Activated naive CD4-positive, alpha-beta T cell treated with anti-CD3 and anti-CD28 coated beads, Interleukin-2, amount 50 U/mL, for 24 hours (primary cell): ENCODE measurements around the gene RPS2.
A peak's percentile ranks its signal among the peaks of the same experiment; 100 is the strongest.
"Not testable (repeated sequence)": the region's sequence is repeated elsewhere in the genome, so short reads cannot be mapped to it uniquely, and the experiment has no call there.

Experiments
- H3K27ac Mint-ChIP-seq: one replicate; pipeline ENCODE4 v1.8.0; 2021; ENCODE audit warnings: mild to moderate bottlenecking, mixed read lengths
- H3K27me3 Mint-ChIP-seq: one replicate; pipeline ENCODE4 v1.8.0; 2021; ENCODE audit warnings: mixed read lengths
- H3K36me3 Mint-ChIP-seq: one replicate; pipeline ENCODE4 v1.8.0; 2021; ENCODE audit warnings: mixed read lengths
- H3K4me1 Mint-ChIP-seq: one replicate; pipeline ENCODE4 v1.8.0; 2021; ENCODE audit warnings: mixed read lengths
- H3K4me3 Mint-ChIP-seq: one replicate; pipeline ENCODE4 v1.8.0; 2021; ENCODE audit warnings: mild to moderate bottlenecking, mixed read lengths
- H3K9me3 Mint-ChIP-seq: one replicate; pipeline ENCODE4 v1.8.0; 2021; ENCODE audit warnings: mixed read lengths

RPS2 gene

GRCh38 chr16:1963806-1964505 is 670 bp downstream of the RPS2 start:
- H3K27me3 Mint-ChIP-seq: no peaks in the 10 kb centered on the region
- H3K27ac Mint-ChIP-seq: peak overlapping the region; percentile 98
- H3K4me3 Mint-ChIP-seq: peak overlapping the region; percentile 94
- peaks cover 34% of the 10 kb centered on the region for H3K4me1 Mint-ChIP-seq
- no peaks in the 10 kb centered on the region for H3K9me3 Mint-ChIP-seq
- peaks cover 22% of the 10 kb centered on the region for H3K36me3 Mint-ChIP-seq

GRCh38 chr16:1962161-1963153 is 2.2 kb downstream of the RPS2 start:
- H3K4me1 Mint-ChIP-seq: peaks cover 34% of the 10 kb centered on the region
- H3K27me3 Mint-ChIP-seq, H3K9me3 Mint-ChIP-seq: not testable (repeated sequence)
- H3K4me3 Mint-ChIP-seq: peak overlapping the region; percentile 94
- peak overlapping the region; percentile 98 for H3K27ac Mint-ChIP-seq
- H3K36me3 Mint-ChIP-seq: peaks cover 22% of the 10 kb centered on the region

GRCh38 chr16:1961651-1962067 is 3.0 kb downstream of the RPS2 start:
- no peaks in the 10 kb centered on the region for H3K9me3 Mint-ChIP-seq
- H3K4me1 Mint-ChIP-seq: peaks cover 34% of the 10 kb centered on the region
- peak overlapping the region; percentile 98 for H3K27ac Mint-ChIP-seq
- no peaks in the 10 kb centered on the region for H3K27me3 Mint-ChIP-seq
- peaks cover 22% of the 10 kb centered on the region for H3K36me3 Mint-ChIP-seq
- peak overlapping the region; percentile 94 for H3K4me3 Mint-ChIP-seq

- Mint-ChIP-seq H3K27ac (peak overlapping the region; percentile 92), H3K4me1 (peaks cover 34% of the 10 kb centered on the region), H3K27me3 (no peaks in the 10 kb centered on the region), H3K36me3 (peaks cover 22% of the 10 kb centered on the region), H3K4me3 (peak overlapping the region; percentile 94), H3K9me3 (no peaks in the 10 kb centered on the region)
Measured at GRCh38 chr16:1960665-1961630, 3.7 kb downstream of the RPS2 start.

- no peaks in the 10 kb centered on the region for H3K9me3 Mint-ChIP-seq
- peaks cover 19% of the 10 kb centered on the region for H3K36me3 Mint-ChIP-seq
- H3K4me3 Mint-ChIP-seq: peak within 1 kb of the TSS; percentile 94
- H3K27ac Mint-ChIP-seq: peak within 1 kb of the TSS; percentile 92
- H3K27me3 Mint-ChIP-seq: no peaks in the 10 kb centered on the region
- peaks cover 28% of the 10 kb centered on the region for H3K4me1 Mint-ChIP-seq
Measured at GRCh38 chr16:1959269-1960039, 5.2 kb downstream of the RPS2 start, which contains the start of gene NDUFB10. Gene NDUFB10 (plus strand): TSS chr16:1959538. CDS start chr16:1959625, 87 bp downstream.

- peaks cover 28% of the 10 kb centered on the region for H3K4me1 Mint-ChIP-seq
- peak overlapping the region; percentile 94 for H3K4me3 Mint-ChIP-seq
- H3K27me3 Mint-ChIP-seq: no peaks in the 10 kb centered on the region
- H3K36me3 Mint-ChIP-seq: peaks cover 15% of the 10 kb centered on the region
- H3K27ac Mint-ChIP-seq: peak overlapping the region; percentile 46
- H3K9me3 Mint-ChIP-seq: no peaks in the 10 kb centered on the region
Measured at GRCh38 chr16:1958715-1959268, 5.8 kb downstream of the RPS2 start.

GRCh38 chr16:1958143-1958491 is 6.5 kb downstream of the RPS2 start:
- not testable (repeated sequence) for H3K4me3 Mint-ChIP-seq, H3K27ac Mint-ChIP-seq, H3K36me3 Mint-ChIP-seq, H3K27me3 Mint-ChIP-seq, H3K9me3 Mint-ChIP-seq
- H3K4me1 Mint-ChIP-seq: peaks cover 25% of the 10 kb centered on the region

- not testable (repeated sequence) for H3K4me3 Mint-ChIP-seq, H3K27me3 Mint-ChIP-seq, H3K36me3 Mint-ChIP-seq, H3K9me3 Mint-ChIP-seq, H3K27ac Mint-ChIP-seq
- H3K4me1 Mint-ChIP-seq: peaks cover 21% of the 10 kb centered on the region
Measured at GRCh38 chr16:1957434-1958142, 7.0 kb downstream of the RPS2 start.

- H3K36me3 Mint-ChIP-seq: no peaks in the 10 kb centered on the region
- H3K27ac Mint-ChIP-seq: no peak overlapping the region
- H3K4me3 Mint-ChIP-seq: no peak overlapping the region
- H3K9me3 Mint-ChIP-seq: no peaks in the 10 kb centered on the region
- no peaks in the 10 kb centered on the region for H3K4me1 Mint-ChIP-seq
- H3K27me3 Mint-ChIP-seq: no peaks in the 10 kb centered on the region
Measured at GRCh38 chr16:1953734-1954133, 10.9 kb downstream of the RPS2 start.

- Mint-ChIP-seq H3K27me3 (no peaks in the 10 kb centered on the region), H3K27ac (no peak overlapping the region), H3K9me3 (no peaks in the 10 kb centered on the region), H3K36me3 (no peaks in the 10 kb centered on the region), H3K4me1 (no peaks in the 10 kb centered on the region), H3K4me3 (no peak overlapping the region)
Measured at GRCh38 chr16:1950559-1950958, 14.1 kb downstream of the RPS2 start.

- Mint-ChIP-seq H3K4me3 (no peak overlapping the region), H3K9me3 (no peaks in the 10 kb centered on the region), H3K36me3 (no peaks in the 10 kb centered on the region), H3K27ac (no peak overlapping the region), H3K27me3 (no peaks in the 10 kb centered on the region), H3K4me1 (no peaks in the 10 kb centered on the region)
Measured at GRCh38 chr16:1950047-1950446, 14.6 kb downstream of the RPS2 start.

- no peaks in the 10 kb centered on the region for H3K9me3 Mint-ChIP-seq
- H3K27ac Mint-ChIP-seq: no peak overlapping the region
- peaks cover 1% of the 10 kb centered on the region for H3K4me1 Mint-ChIP-seq
- no peak overlapping the region for H3K4me3 Mint-ChIP-seq
- H3K36me3 Mint-ChIP-seq: no peaks in the 10 kb centered on the region
- H3K27me3 Mint-ChIP-seq: no peaks in the 10 kb centered on the region
Measured at GRCh38 chr16:1949507-1949906, 15.1 kb downstream of the RPS2 start.

- no peak overlapping the region for H3K27ac Mint-ChIP-seq
- H3K4me1 Mint-ChIP-seq: peaks cover 10% of the 10 kb centered on the region
- H3K27me3 Mint-ChIP-seq: no peaks in the 10 kb centered on the region
Measured at GRCh38 chr16:1947369-1947670, 17.3 kb downstream of the RPS2 start.

More at GRCh38 chr16:1947369-1947670, 17.3 kb downstream of the RPS2 start:
- no peak overlapping the region for H3K4me3 Mint-ChIP-seq
- H3K36me3 Mint-ChIP-seq: no peaks in the 10 kb centered on the region
- no peaks in the 10 kb centered on the region for H3K9me3 Mint-ChIP-seq
